ENCODE results near the gene DIO1. TPM values are rescaled to one million over a fixed set of nuclear protein-coding genes. Genes with fewer than 3 reads are reported as not detected.

Gene DIO1
- total and polyA plus RNA-seq, 2 of the 8 experiments (the other 6 are each of a cell fraction or from before 2014, with no cell fraction given), result 0.14 TPM; not detected in 1

DNA sequence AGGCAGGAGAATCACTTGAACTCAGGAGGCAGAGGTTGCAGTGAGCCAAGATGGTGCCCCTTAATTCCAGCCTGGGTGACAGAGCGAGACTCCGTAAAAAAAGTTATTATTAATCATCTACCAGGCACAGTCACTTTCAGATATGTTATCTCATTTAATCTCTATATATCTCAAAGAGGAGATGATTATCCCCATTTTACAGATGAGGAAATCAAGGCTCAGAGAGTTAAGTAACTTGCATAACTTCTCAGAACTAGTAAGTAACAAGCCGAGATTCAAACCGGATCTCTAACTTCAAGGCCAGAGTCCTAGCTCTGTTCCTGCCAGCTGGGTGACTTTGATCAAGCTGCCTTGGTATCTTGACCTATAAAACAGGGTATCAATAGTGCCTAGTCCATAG is 17.5 kb downstream of the DIO1 start:
- H2BK15ac ChIP-seq (ENCODE audit: low read length), result no peak overlapping the region
- no peak overlapping the region for H4K8ac ChIP-seq (ENCODE audit: extremely low read depth, insufficient read depth, low read length)
- no peak for TF ChIP-seq MAFK (IDR thresholded peaks at IDR 0.05; ENCODE audit: low read depth, low read length)
- TF ChIP-seq EGR1 (IDR thresholded peaks at IDR 0.05; ENCODE audit: borderline replicate concordance, low read depth, low read length), result no peak
- TF ChIP-seq CTBP2 (IDR thresholded peaks at IDR 0.05; ENCODE audit: borderline replicate concordance, insufficient read depth, insufficient read length, low read length), result no peak
- TF ChIP-seq YY1 (IDR thresholded peaks at IDR 0.05; ENCODE audit: low read depth, low read length), result no peak
- TF ChIP-seq TBP (IDR thresholded peaks at IDR 0.05; ENCODE audit: low read depth, low read length), result no peak
- TF ChIP-seq RXRA (IDR thresholded peaks at IDR 0.05; ENCODE audit: insufficient read depth, low read depth, low read length), result no peak
- TF ChIP-seq ZNF274 (IDR thresholded peaks at IDR 0.05; ENCODE audit: borderline replicate concordance, extremely low read depth, low read length), result no peak
- no peak for TF ChIP-seq CHD1 (IDR thresholded peaks at IDR 0.05; ENCODE audit: low read depth, low read length)
- TF ChIP-seq POLR2A (IDR thresholded peaks at IDR 0.05; ENCODE audit: control extremely low read depth in 1 of 2, low read depth in 2 of 2, low read length in 2 of 2), result no peak
- TF ChIP-seq KDM4A (IDR thresholded peaks at IDR 0.05; ENCODE audit: low read depth, low read length, severe bottlenecking), result no peak
- H3K56ac ChIP-seq (replicated peaks; ENCODE audit: insufficient read length, low read depth, low read length), result no peak overlapping the region
- H3K9ac ChIP-seq (replicated peaks in 1 of 4; ENCODE audit: extremely low read depth in 1 of 4, low read depth in 3 of 4, low read length in 3 of 4), result no peak overlapping the region
- H2BK5ac ChIP-seq (ENCODE audit: low read depth, low read length), result no peak overlapping the region
- H3K18ac ChIP-seq (ENCODE audit: extremely low read depth, low read length), result no peak overlapping the region
- no peaks in the 10 kb centered on the region for H3K23me2 ChIP-seq (ENCODE audit: low read depth, low read length)
- H3K4me2 ChIP-seq (ENCODE audit: insufficient read depth in 1 of 2, low read depth in 2 of 2, low read length in 2 of 2), result no peak overlapping the region
- H3K4me1 ChIP-seq (replicated peaks in 1 of 4; ENCODE audit: control insufficient read depth in 3 of 4, insufficient read depth in 4 of 4, low read length in 3 of 4), result peaks cover 7 to 13% (median 12%) of the 10 kb centered on the region in 4 experiments; a peak in 6 of 7 replicates
- no peak overlapping the region for H3K4me3 ChIP-seq (ENCODE audit: extremely low read depth in 1 of 4, insufficient read depth in 2 of 4, low read depth in 3 of 4, low read length in 4 of 4)
- no peak overlapping the region for H3K14ac ChIP-seq (ENCODE audit: insufficient read length)
- H3K36me3 ChIP-seq (ENCODE audit: control insufficient read depth in 2 of 4, insufficient read depth in 4 of 4, low read length in 3 of 4), result no peaks in the 10 kb centered on the region
- no peaks in the 10 kb centered on the region for H3K79me1 ChIP-seq (ENCODE audit: low read depth, low read length)
- no peak overlapping the region for H4K5ac ChIP-seq (ENCODE audit: insufficient read length, low read depth, low read length)
- DNase-seq (ENCODE audit: low read depth in 1 of 2, low spot score in 2 of 2), result no peak
- H3K79me2 ChIP-seq (ENCODE audit: control insufficient read depth in 1 of 2, insufficient read depth in 2 of 2, low read length in 2 of 2), result no peaks in the 10 kb centered on the region
- CTCF ChIA-PET (ENCODE audit: partially characterized antibody), result interaction anchor here (1.0 to 4.7 kb wide), 4 partner anchors 32 to 81 kb away, joined by 3 to 32 read pairs (median 14); no protein-coding TSS in a partner anchor
- POLR2A ChIA-PET (ENCODE audit: partially characterized antibody), result interaction anchor here (0.7 kb wide), 1 partner anchor 141 kb away, joined by 3 read pairs; no protein-coding TSS in a partner anchor
- H3K4ac ChIP-seq (replicated peaks; ENCODE audit: insufficient read length, low read depth, low read length), result no peak overlapping the region
- no peaks in the 10 kb centered on the region for H4K20me1 ChIP-seq (replicated peaks in 1 of 2; ENCODE audit: control insufficient read depth in 1 of 2, insufficient read depth in 2 of 2, low read length in 2 of 2)
- no peak overlapping the region for H3K23ac ChIP-seq (ENCODE audit: insufficient read length)
- H3K27me3 ChIP-seq (replicated peaks in 1 of 4; ENCODE audit: control insufficient read depth in 3 of 4, extremely low read depth in 1 of 4, insufficient read depth in 3 of 4, low read length in 3 of 4), result no peaks in the 10 kb centered on the region
- WGBS, 2 experiments (ENCODE audit: extremely low coverage in 1 of 2, insufficient coverage in 1 of 2, insufficient read length in 1 of 2, insufficient replicate concordance in 2 of 2, low coverage in 1 of 2, low lambda C conversion rate in 2 of 2, missing lambda C conversion rate in 1 of 2), result 94% methylated on average over 4 of the region's 4 CpGs; no CpG with 5 or more reads in 1 of the 2 experiments
- H2BK12ac ChIP-seq (ENCODE audit: low read depth, low read length), result no peak overlapping the region
- no peak overlapping the region for H4K91ac ChIP-seq (replicated peaks; ENCODE audit: insufficient read length, low read length)
- no peaks in the 10 kb centered on the region for H3K9me3 ChIP-seq (ENCODE audit: insufficient read depth in 2 of 2, low read depth in 1 of 2, low read length in 1 of 2)
- H2AFZ ChIP-seq (ENCODE audit: low read length), result no peak overlapping the region
- no peak overlapping the region for H2BK20ac ChIP-seq (ENCODE audit: low read length)
- no peak overlapping the region for H2AK5ac ChIP-seq (ENCODE audit: low read depth, low read length)
- H2BK120ac ChIP-seq (replicated peaks; ENCODE audit: low read depth, low read length), result no peak overlapping the region
- no peak overlapping the region for H3K27ac ChIP-seq (ENCODE audit: low read depth, low read length)
- FAIRE-seq, result no peak

All from H1 (cell line).